HG02571 (cell line): ENCODE measurements around the gene EYA2.

Experiments used
- ATAC-seq: cut with Tn5 transposase; IDR thresholded peaks from one replicate; pipeline ENCODE4 v1.9.1; 2021; ENCODE audit warnings: mild to moderate bottlenecking, moderate library complexity; ENCODE audit not compliant: unreplicated experiment

Gene EYA2

GRCh38 chr20:47129306-47129705, 234.7 kb downstream of the EYA2 start:
- ATAC-seq: no peak

GRCh38 chr20:47133809-47134456, 239.3 kb downstream of the EYA2 start:
- no peak for ATAC-seq

- ATAC-seq: no peak
Observed at GRCh38 chr20:47136782-47137181, 242.1 kb downstream of the EYA2 start.

- no peak for ATAC-seq
Observed at GRCh38 chr20:47137231-47137870, 242.7 kb downstream of the EYA2 start.

- ATAC-seq: no peak
Observed at GRCh38 chr20:47139934-47140535, 245.4 kb downstream of the EYA2 start.

GRCh38 chr20:47141350-47141921, 246.8 kb downstream of the EYA2 start:
- ATAC-seq: no peak

GRCh38 chr20:47141941-47142773, 247.5 kb downstream of the EYA2 start:
- ATAC-seq: no peak

- no peak for ATAC-seq
Observed at GRCh38 chr20:47142774-47143170, 248.1 kb downstream of the EYA2 start.

GRCh38 chr20:47143657-47144056, 249.0 kb downstream of the EYA2 start:
- ATAC-seq: no peak

- no peak for ATAC-seq
Observed at GRCh38 chr20:47144463-47144862, 249.8 kb downstream of the EYA2 start.

GRCh38 chr20:47146686-47147085, 252.0 kb downstream of the EYA2 start:
- ATAC-seq: no peak

- ATAC-seq: no peak
Observed at GRCh38 chr20:47148059-47148458, 253.4 kb downstream of the EYA2 start.

- ATAC-seq: no peak
Observed at GRCh38 chr20:47149939-47150338, 255.3 kb downstream of the EYA2 start.

GRCh38 chr20:47150403-47151152, 255.9 kb downstream of the EYA2 start:
- no peak for ATAC-seq

- no peak for ATAC-seq
Observed at GRCh38 chr20:47152068-47152467, 257.4 kb downstream of the EYA2 start.

GRCh38 chr20:47154089-47154488, 259.4 kb downstream of the EYA2 start:
- no peak for ATAC-seq

- ATAC-seq: no peak
Observed at GRCh38 chr20:47156301-47157137, 261.9 kb downstream of the EYA2 start.

GRCh38 chr20:47159166-47159565, 264.5 kb downstream of the EYA2 start:
- ATAC-seq: no peak

GRCh38 chr20:47160240-47160639, 265.6 kb downstream of the EYA2 start:
- no peak for ATAC-seq

GRCh38 chr20:47160992-47161391, 266.3 kb downstream of the EYA2 start:
- ATAC-seq: no peak
